Fibroblast of mammary gland (primary cell): ENCODE measurements around the gene TNS1.
A peak's percentile ranks its signal among the peaks of the same experiment; 100 is the strongest.

Experiments
- DNase-seq: peaks from one replicate; pipeline ENCODE4 v3.0.0-alpha.2; 2010; ENCODE audit warnings: low read depth
- H3K4me3 ChIP-seq: 2 replicates; pipeline ENCODE4 v1.5.1; 2011; ENCODE audit warnings: low read depth, mild to moderate bottlenecking, low read length, moderate library complexity; ENCODE audit not compliant: control insufficient read depth
- TF ChIP-seq, protein P1 (sequence below): conservative IDR thresholded peaks from 2 replicates; pipeline ENCODE4 v1.5.1; 2011; ENCODE audit warnings: low read depth, low read length, inconsistent platforms; ENCODE audit not compliant: control insufficient read depth, insufficient read depth

The TNS1 gene

GRCh38 chr2:217859926-217860325, 142.9 kb downstream of the TNS1 start:
- no peak for DNase-seq
- H3K4me3 ChIP-seq: no peak overlapping the region
- TF ChIP-seq, protein P1, sequence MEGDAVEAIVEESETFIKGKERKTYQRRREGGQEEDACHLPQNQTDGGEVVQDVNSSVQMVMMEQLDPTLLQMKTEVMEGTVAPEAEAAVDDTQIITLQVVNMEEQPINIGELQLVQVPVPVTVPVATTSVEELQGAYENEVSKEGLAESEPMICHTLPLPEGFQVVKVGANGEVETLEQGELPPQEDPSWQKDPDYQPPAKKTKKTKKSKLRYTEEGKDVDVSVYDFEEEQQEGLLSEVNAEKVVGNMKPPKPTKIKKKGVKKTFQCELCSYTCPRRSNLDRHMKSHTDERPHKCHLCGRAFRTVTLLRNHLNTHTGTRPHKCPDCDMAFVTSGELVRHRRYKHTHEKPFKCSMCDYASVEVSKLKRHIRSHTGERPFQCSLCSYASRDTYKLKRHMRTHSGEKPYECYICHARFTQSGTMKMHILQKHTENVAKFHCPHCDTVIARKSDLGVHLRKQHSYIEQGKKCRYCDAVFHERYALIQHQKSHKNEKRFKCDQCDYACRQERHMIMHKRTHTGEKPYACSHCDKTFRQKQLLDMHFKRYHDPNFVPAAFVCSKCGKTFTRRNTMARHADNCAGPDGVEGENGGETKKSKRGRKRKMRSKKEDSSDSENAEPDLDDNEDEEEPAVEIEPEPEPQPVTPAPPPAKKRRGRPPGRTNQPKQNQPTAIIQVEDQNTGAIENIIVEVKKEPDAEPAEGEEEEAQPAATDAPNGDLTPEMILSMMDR: no peak

DNA sequence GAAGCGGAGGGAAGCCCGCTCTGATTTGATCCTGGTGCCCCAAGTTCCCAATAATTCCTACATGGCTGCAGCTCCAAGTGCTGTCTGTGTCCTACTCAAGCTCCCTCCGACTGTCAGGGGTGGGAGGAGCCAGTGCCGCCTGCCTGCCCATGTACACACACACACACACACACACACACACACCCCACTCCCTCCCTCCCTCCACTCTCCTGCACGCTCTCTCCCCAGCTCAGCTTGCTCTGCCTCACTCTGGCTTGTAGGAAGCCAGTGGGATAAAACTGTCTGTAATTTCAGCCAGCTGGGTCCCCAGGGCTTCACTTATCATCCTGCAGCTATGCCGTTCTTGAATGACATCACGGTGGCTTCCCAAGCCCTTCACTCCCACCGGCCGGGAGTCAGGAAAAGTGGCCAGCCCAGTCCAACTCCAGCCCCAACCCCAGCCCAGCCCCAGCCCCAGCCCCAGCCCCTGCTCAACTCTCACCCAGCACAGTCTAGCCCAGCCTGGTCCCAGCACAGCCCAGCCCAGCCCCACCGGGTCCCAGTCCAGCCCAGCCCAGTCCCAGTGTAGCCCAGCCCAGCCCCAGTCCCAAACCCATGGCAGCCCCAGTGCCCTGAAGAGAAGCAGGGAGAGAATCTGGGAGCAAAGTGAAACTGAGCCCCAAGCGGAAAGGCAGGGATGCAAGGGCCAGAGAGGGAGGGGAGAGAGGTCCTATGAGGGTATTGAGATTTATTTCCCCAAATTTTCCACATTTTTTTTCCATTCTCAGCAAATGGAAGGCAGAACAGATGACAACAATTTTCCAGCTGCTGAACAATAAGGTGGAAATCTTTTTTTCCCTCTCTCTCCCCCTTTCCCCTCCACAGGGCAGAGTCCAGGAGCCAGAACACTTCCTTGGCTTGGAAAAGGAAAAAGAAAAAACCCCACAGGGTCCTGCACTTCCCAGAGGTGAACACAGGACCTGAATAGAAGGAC, 144.0 kb downstream of the TNS1 start:
- DNase-seq: peak; percentile 95
- no peak overlapping the region for H3K4me3 ChIP-seq
- TF ChIP-seq, protein P1: no peak

- no peak for DNase-seq
- TF ChIP-seq, protein P1: no peak
- H3K4me3 ChIP-seq: no peak overlapping the region
These were observed 144.9 kb downstream of the TNS1 start for GRCh38 chr2:217857624-217858506.

DNA sequence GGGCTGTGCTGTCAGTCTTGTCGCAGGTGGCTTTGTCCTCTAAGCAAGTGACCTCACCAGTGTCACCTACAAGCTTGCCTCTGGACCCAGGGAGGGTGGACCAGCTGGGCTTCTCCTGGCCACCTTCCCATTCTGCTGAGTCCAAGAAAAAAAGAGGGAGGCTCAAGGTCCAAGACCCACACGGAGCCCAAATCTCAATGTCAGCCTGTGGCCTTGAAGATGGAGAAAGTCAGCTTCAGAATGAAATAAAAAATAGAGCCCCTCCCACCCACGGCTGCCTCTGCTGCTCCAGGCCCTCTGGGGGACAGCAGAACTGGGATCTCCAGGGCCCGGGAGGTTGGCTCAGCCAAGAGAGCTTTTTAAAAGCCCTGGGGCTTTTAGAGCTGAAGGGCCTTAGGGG, 145.9 kb downstream of the TNS1 start:
- no peak for DNase-seq
- TF ChIP-seq, protein P1: no peak
- no peak overlapping the region for H3K4me3 ChIP-seq

GRCh38 chr2:217856159-217856558, 146.6 kb downstream of the TNS1 start:
- TF ChIP-seq, protein P1: no peak
- H3K4me3 ChIP-seq: no peak overlapping the region

DNA sequence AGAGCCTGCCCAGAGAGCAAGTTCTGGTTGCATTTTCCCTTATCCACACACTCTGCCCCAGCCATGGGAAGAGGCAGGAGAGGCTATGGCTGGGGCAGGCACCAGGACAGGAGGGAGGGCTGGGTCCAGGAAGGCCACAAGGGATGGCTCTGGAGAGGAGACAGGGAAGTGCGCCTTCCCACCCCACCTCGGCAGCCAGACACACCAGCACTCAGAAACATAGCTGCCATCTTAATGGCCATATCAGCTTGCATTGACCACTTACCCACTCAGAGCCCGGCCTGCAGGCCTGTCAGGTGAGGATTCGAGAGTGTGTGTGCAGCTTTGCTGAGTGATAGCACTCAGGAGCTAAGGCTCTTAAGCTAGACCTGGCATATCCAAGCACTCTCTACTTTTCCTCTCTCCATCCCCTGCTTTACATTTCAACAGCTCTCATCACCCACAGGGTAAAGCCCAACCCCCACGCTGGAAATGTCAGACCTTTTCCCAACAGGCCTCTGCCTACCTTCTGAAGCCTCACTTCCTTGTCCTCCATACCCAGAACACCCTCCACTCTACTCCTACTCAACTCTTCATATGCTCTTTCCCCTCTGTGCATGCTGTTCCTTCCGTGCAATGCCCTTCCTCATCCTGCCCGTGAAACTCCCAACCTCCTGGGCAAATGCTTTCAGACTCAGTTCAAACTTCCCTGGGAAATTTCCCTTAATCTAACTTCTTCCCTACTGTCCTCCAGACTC, 147.9 kb downstream of the TNS1 start:
- TF ChIP-seq, protein P1: no peak
- DNase-seq: no peak
- no peak overlapping the region for H3K4me3 ChIP-seq

More at GRCh38 chr2:217856159-217856558, 146.6 kb downstream of the TNS1 start:
- no peak for DNase-seq
